ENCODE data around the gene KLK12.

DNA sequence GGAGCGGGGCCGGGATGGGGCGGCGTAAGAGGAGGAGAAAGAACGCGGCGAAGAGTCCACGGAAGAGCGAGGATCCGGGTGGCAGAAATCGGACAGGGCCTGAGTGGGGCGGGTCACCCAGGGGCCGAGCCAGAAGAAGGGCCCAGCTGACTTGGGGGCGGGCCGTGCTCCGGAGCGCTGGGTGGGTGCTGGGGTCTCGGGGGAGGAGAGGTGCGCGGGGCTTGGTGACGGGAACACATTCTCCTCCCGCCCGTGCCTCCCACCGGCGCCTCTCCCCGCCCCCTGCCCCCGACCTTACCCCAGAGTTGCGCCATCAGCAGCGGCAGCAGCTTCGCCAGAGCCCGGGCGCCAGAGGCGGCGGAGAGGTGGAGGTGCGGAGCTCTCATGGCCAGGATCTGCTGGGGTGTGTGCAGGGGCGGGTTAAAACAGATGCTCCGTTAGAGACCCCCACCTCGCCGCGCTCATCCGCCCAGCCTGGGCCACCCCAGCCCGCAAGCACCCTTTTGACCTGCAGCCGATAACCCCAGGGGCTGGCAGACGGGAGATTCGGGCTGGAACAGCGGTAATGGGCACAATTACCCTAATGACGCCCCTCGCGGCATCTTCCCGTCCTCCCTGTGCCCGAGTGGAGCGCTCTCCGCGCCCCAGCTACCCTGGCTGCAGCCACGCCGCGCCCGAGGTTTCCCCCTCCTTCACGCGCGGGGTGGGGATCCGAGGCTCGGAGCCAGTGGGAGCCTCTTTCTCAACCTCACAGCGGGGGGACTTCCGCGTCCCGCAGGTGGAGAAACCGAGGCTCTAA, 15.9 kb downstream of the KLK12 start:
- TF ChIP-seq EZH2 (IDR thresholded peaks at IDR 0.05) (no peak), POLR2AphosphoS5 (IDR thresholded peaks at IDR 0.05; ENCODE audit: borderline replicate concordance, low read depth, low read length) (no peak), FOXP2 (optimal IDR thresholded peaks at IDR 0.05; ENCODE audit: control extremely low read depth, extremely low read length, insufficient read depth) (no peak)

Measured in SK-N-MC (cell line).